Thyroid gland (tissue), 4 donors: ENCODE results near the gene KIF1B. TPM values are rescaled to one million over a fixed set of nuclear protein-coding genes. Genes with fewer than 3 reads are reported as not detected.

Experiments used
- DNase-seq, 2 donors: peaks; one replicate each; pipeline ENCODE4 v3.0.0-alpha.2; 2019
- H3K27ac ChIP-seq, 3 donors: fragments of 200-600 bp; sonication (generic); 1 replicate in 2 of 3; 2 replicates in 1 of 3; pipeline ENCODE4 v1.5.1; 2016 to 2019; ENCODE audit warnings: mild to moderate bottlenecking in 1 of 3, moderate library complexity in 1 of 3
- H3K27me3 ChIP-seq: fragments of 200-600 bp; sonication (generic); one replicate; pipeline ENCODE4 v1.5.1; 2019
- H3K36me3 ChIP-seq, 2 donors: fragments of 200-600 bp; sonication (generic); one replicate each; pipeline ENCODE4 v1.5.1; 2016 to 2019
- H3K4me1 ChIP-seq, 2 donors: fragments of 200-600 bp; sonication (generic); one replicate each; pipeline ENCODE4 v1.5.1; 2017 to 2019
- H3K4me3 ChIP-seq, 3 donors: fragments of 200-600 bp; sonication (generic); replicated peaks in 1 of 3; 1 replicate in 2 of 3; 2 replicates in 1 of 3; pipeline ENCODE4 v1.5.1; 2016; ENCODE audit warnings: mild to moderate bottlenecking in 1 of 3
- H3K9me3 ChIP-seq: fragments of 200-600 bp; sonication (generic); one replicate; pipeline ENCODE4 v1.5.1; 2017
- CTCF ChIP-seq, 6 experiments: fragments of 200-600 bp in 3 of 6; fragments of 450-650 bp in 3 of 6; sonication (generic) in 3 of 6; IDR thresholded peaks; one replicate each; pipeline ENCODE4 v1.5.1; 2016 to 2019; ENCODE audit warnings: antibody characterized with exemption in 6 of 6, mild to moderate bottlenecking in 2 of 6, inconsistent platforms in 1 of 6, moderate library complexity in 1 of 6
- POLR2A ChIP-seq, 2 donors: fragments of 450-650 bp; IDR thresholded peaks; one replicate each; pipeline ENCODE4 v1.6.1; 2017; ENCODE audit warnings: antibody characterized with exemption in 2 of 2, mild to moderate bottlenecking in 2 of 2, moderate library complexity in 1 of 2
- WGBS, 2 donors: methylation state at CpG; one replicate each; pipeline ENCODE4 v1.1.5; 2017; 5-methylcytosine and 5-hydroxymethylcytosine counted together
- intact Hi-C: fragments of 100-400 bp; cut with DNase I; formaldehyde crosslinking; loops from one replicate; pipeline ENCODE4 v1.15.1; 2023
- total RNA-seq, 4 donors: library from RNA; depleted of rRNA; stranded (reverse); fragments of >200 nt; gene quantifications; one replicate each; pipeline ENCODE4 v1.2.3, GENCODE V29; 2016

KIF1B gene
- total RNA-seq, 4 donors from 2014 or later, result 51.7 to 70.5 (median 53.5) TPM

GRCh38 chr1:10186331-10187025, 23.9 kb upstream of the KIF1B start:
- Histone ChIP-seq H3K27ac (no peak overlapping the region), H3K4me3 (no peak overlapping the region), H3K4me1 (no peaks in the 10 kb centered on the region), H3K9me3 (no peaks in the 10 kb centered on the region), H3K36me3 (peaks cover 0 to 4% of the 10 kb centered on the region in 2 donors), H3K27me3 (no peaks in the 10 kb centered on the region)
- 85 to 92% methylated on average over 12 of the region's 12 CpGs for WGBS, 2 donors
- intact Hi-C loops, result no loop called here
- TF ChIP-seq POLR2A (IDR thresholded peaks at IDR 0.05), result no peak
- no peak for TF ChIP-seq CTCF (IDR thresholded peaks at IDR 0.05)
- no peak for DNase-seq

- Histone ChIP-seq H3K36me3 (no peaks in the 10 kb centered on the region), H3K27ac (no peak overlapping the region), H3K4me1 (no peaks in the 10 kb centered on the region), H3K27me3 (no peaks in the 10 kb centered on the region), H3K9me3 (no peaks in the 10 kb centered on the region), H3K4me3 (no peak overlapping the region)
- TF ChIP-seq CTCF (IDR thresholded peaks at IDR 0.05) (no peak), POLR2A (IDR thresholded peaks at IDR 0.05) (no peak)
- 97 to 98% methylated on average over 4 of the region's 4 CpGs for WGBS, 2 donors
- no peak for DNase-seq
- intact Hi-C loops, result no loop called here
Measured at GRCh38 chr1:10187026-10187334, 23.4 kb upstream of the KIF1B start.

- no peak overlapping the region for H3K27ac ChIP-seq
- intact Hi-C loops, result no loop called here
- H3K9me3 ChIP-seq, result no peaks in the 10 kb centered on the region
- no peaks in the 10 kb centered on the region for H3K36me3 ChIP-seq
- no peaks in the 10 kb centered on the region for H3K27me3 ChIP-seq
- 95 to 97% methylated on average over 2 of the region's 2 CpGs for WGBS, 2 donors
- TF ChIP-seq POLR2A (IDR thresholded peaks at IDR 0.05), result no peak
- no peak for TF ChIP-seq CTCF (IDR thresholded peaks at IDR 0.05)
- no peaks in the 10 kb centered on the region for H3K4me1 ChIP-seq
- DNase-seq, result no peak
- H3K4me3 ChIP-seq, result no peak overlapping the region
Measured at GRCh38 chr1:10188133-10188650, 22.2 kb upstream of the KIF1B start.

GRCh38 chr1:10189659-10190058, 20.7 kb upstream of the KIF1B start:
- Histone ChIP-seq H3K27me3 (no peaks in the 10 kb centered on the region), H3K4me1 (no peaks in the 10 kb centered on the region), H3K4me3 (no peak overlapping the region), H3K36me3 (no peaks in the 10 kb centered on the region), H3K27ac (no peak overlapping the region), H3K9me3 (no peaks in the 10 kb centered on the region)
- no peak for TF ChIP-seq POLR2A (IDR thresholded peaks at IDR 0.05)
- TF ChIP-seq CTCF (IDR thresholded peaks at IDR 0.05), result no peak
- intact Hi-C loops, result no loop called here
- 69 to 79% methylated on average over 4 of the region's 4 CpGs for WGBS, 2 donors
- no peak for DNase-seq

- intact Hi-C loops, result no loop called here
- 69 to 72% methylated on average over 5 of the region's 5 CpGs for WGBS, 2 donors
- H3K36me3 ChIP-seq, result no peaks in the 10 kb centered on the region
- H3K27me3 ChIP-seq, result no peaks in the 10 kb centered on the region
- no peaks in the 10 kb centered on the region for H3K9me3 ChIP-seq
- H3K4me1 ChIP-seq, result no peaks in the 10 kb centered on the region
- TF ChIP-seq POLR2A (IDR thresholded peaks at IDR 0.05) (no peak), CTCF (IDR thresholded peaks at IDR 0.05) (no peak)
- no peak overlapping the region for H3K27ac ChIP-seq
- H3K4me3 ChIP-seq, result no peak overlapping the region
- no peak for DNase-seq
Measured at GRCh38 chr1:10192263-10192662, 18.1 kb upstream of the KIF1B start.
